GM19238 (cell line): ENCODE results near the gene NOS1AP.

Experiments
- DNase-seq: peaks from one replicate; pipeline ENCODE4 v3.0.0; 2011; ENCODE audit warnings: low spot score; ENCODE audit not compliant: insufficient read length

Gene NOS1AP

GRCh38 chr1:162217706-162218105, 148.2 kb downstream of the NOS1AP start:
- DNase-seq, result no peak

GRCh38 chr1:162218546-162218945, 149.1 kb downstream of the NOS1AP start:
- DNase-seq, result no peak

GRCh38 chr1:162218975-162219374, 149.5 kb downstream of the NOS1AP start:
- DNase-seq, result no peak

- DNase-seq, result no peak
These were observed 150.0 kb downstream of the NOS1AP start for GRCh38 chr1:162219461-162219860.

- DNase-seq, result no peak
These were observed 150.6 kb downstream of the NOS1AP start for GRCh38 chr1:162220009-162220539.

- DNase-seq, result no peak
These were observed 152.5 kb downstream of the NOS1AP start for GRCh38 chr1:162222014-162222413.

GRCh38 chr1:162222730-162223129, 153.2 kb downstream of the NOS1AP start:
- no peak for DNase-seq

- no peak for DNase-seq
These were observed 154.0 kb downstream of the NOS1AP start for GRCh38 chr1:162223488-162223887.

- no peak for DNase-seq
These were observed 154.8 kb downstream of the NOS1AP start for GRCh38 chr1:162224267-162224666.

- no peak for DNase-seq
These were observed 159.1 kb downstream of the NOS1AP start for GRCh38 chr1:162228586-162228985.

- DNase-seq, result no peak
These were observed 160.1 kb downstream of the NOS1AP start for GRCh38 chr1:162229549-162229948.

GRCh38 chr1:162230096-162230495, 160.6 kb downstream of the NOS1AP start:
- DNase-seq, result no peak

- no peak for DNase-seq
These were observed 161.0 kb downstream of the NOS1AP start for GRCh38 chr1:162230517-162230916.

- DNase-seq, result no peak
These were observed 162.7 kb downstream of the NOS1AP start for GRCh38 chr1:162232034-162232711.

GRCh38 chr1:162233066-162233465, 163.6 kb downstream of the NOS1AP start:
- no peak for DNase-seq

GRCh38 chr1:162233937-162234336, 164.4 kb downstream of the NOS1AP start:
- DNase-seq, result no peak

GRCh38 chr1:162234571-162234970, 165.1 kb downstream of the NOS1AP start:
- DNase-seq, result no peak

- no peak for DNase-seq
These were observed 165.8 kb downstream of the NOS1AP start for GRCh38 chr1:162235241-162235800.

GRCh38 chr1:162236201-162236600, 166.7 kb downstream of the NOS1AP start:
- DNase-seq, result no peak

GRCh38 chr1:162236618-162237017, 167.1 kb downstream of the NOS1AP start:
- no peak for DNase-seq

- no peak for DNase-seq
These were observed 171.1 kb downstream of the NOS1AP start for GRCh38 chr1:162240577-162240976.

- no peak for DNase-seq
These were observed 173.3 kb downstream of the NOS1AP start for GRCh38 chr1:162242804-162243203.
